LoVo (cell line): ENCODE data around the gene TFB1M.
"Not testable (repeated sequence)": the region's sequence is repeated elsewhere in the genome, so short reads cannot be mapped to it uniquely, and the experiment has no call there.

Source experiments
- DNase-seq: peaks from one replicate; pipeline ENCODE4 v3.0.0-alpha.2; 2016; ENCODE audit warnings: low spot score

The TFB1M gene

DNA sequence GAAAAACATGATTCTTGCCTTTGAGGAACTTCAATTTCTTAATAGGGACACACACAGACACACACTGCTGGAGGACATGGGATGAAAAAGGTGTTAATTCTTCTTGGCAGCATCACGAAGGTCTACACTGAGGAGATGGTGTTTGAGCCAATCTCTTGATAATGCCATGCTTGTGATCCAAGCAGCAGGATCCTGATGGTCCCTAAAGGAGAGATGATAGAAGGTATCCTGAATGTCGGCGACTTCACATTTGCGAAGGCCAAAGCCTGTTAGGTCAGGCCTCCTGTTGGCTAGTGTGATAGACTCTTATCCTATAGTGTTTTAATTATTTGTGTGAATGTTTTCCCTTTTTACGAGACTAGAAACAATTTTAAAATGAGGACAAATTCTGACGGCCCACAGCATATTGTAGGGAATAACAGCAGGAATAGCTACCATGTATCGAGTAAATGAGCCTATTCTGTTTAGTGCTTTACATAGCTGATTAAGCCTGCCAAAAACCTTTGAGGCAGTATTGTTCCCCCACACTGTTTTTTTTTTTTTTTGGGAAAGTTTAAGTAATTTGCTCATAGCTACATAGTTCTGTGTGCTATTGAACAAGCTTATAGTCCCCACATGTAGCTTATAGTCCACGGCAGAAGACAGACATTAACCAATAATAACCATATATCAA lies 15.3 kb upstream of the TFB1M start:
- no peak for DNase-seq

GRCh38 chr6:155328539-155329459 lies 14.5 kb upstream of the TFB1M start:
- no peak for DNase-seq

DNA sequence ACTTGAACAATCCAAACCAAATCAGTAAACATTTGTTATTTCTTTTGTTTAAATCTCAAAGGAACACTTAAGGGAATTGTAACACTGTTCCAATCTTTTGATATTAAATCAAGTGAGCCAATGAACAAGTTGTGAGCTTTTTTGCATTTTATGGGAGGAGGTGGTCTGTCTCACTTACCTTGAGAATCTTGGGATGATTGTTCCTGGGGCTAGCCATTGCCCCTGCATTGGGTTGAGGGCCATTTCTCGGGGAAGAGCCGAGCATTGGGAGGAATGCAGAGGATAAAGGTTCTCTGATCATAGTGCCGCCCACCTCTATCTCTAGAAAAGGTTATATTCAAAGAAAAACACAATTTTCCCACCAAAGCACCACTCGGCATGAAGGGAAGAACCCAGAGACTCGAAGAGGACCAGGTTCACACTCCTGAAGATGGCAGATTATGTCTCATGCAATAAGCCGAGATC lies 13.8 kb upstream of the TFB1M start:
- DNase-seq: no peak

GRCh38 chr6:155327326-155328073 lies 13.2 kb upstream of the TFB1M start:
- peak; percentile 69 for DNase-seq

GRCh38 chr6:155325700-155326516 lies 11.6 kb upstream of the TFB1M start:
- DNase-seq: no peak

- no peak for DNase-seq
These were observed 10.7 kb upstream of the TFB1M start for GRCh38 chr6:155324993-155325392.

DNA sequence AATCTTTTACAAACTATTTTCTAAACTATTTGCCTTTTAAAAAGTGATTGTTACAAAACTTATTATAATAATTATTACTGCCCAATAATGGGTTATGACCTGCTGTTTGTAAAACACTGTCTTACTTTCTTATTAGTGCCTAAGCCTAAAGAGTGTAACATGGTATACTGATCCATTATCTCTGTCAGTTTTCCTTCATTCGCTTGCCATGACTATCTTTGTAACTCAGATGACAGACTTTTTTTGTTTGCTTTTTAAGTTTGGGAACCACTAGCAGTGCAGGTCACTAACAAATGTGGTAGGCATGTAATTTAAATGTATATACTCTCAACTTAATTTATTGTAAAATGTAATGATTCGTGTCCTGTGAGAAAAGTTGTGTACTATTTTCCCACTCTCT lies 9.9 kb upstream of the TFB1M start:
- DNase-seq: no peak

DNA sequence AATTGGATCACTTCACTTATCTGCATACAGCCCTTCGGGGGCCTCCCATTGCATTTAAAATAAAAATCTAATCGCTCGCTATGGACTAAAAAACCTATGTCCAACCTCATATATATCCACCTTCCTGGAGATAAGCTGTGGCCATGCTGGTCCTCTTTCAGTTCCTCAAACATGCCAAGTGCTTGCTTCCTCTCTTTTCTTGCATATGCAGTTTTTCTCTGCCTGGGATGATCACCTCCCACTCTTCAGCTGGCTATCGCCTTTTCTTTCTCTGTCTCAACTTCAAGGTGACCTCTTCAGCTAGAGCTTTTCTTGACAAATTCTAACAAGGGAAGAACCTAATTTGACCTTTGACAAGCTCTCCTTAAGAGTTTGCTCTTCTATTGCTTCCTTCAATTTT lies 5.6 kb upstream of the TFB1M start:
- DNase-seq: no peak

- no peak for DNase-seq
These were observed 2.9 kb upstream of the TFB1M start for GRCh38 chr6:155317186-155317585.

DNA sequence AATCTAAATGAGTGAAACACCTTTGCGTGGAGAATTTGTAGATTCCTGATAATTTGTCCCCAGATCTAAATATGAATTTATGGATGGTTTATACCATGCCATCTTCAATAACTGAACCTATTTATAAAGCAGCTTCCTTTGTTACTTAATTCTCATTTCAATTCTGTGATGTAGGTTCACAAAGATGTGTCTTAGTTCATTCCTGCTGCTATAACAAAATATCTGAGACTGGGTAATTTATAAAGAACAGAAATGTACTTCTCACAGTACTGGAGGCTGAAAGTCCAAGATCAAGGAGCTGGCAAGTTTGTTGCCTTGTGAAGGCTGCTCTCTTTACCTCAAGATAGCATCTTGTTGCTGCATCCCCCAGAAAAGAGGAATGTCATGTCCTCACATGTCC lies 2.1 kb upstream of the TFB1M start:
- no peak for DNase-seq

- no peak for DNase-seq
These were observed 1.2 kb upstream of the TFB1M start for GRCh38 chr6:155315516-155315871.

GRCh38 chr6:155314773-155315515 lies 660 bp upstream of the TFB1M start:
- peak; percentile 78 for DNase-seq

GRCh38 chr6:155313602-155314091 lies 637 bp downstream of the TFB1M start:
- peak; percentile 35 for DNase-seq

DNA sequence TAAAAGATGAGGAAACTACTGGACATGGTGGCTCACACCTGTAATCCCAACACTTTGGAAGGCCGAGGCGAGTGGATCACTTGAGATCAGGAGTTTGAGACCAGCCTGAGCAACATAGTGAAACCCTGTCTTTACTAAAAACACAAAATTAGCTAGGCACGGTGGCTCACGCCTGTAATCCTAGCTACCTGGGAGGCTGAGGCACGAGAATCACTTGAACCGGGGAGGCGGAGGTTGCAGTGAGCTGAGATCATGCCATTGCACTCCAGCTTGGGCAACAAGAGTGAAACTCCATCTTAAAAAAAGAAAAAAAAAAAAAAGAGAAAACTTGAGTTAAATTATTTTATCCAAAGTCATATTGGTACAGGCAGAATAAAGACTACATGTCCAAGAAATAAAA lies 1.3 kb downstream of the TFB1M start:
- DNase-seq: not testable (repeated sequence)

- DNase-seq: no peak
These were observed 2.7 kb downstream of the TFB1M start for GRCh38 chr6:155311583-155311982.

GRCh38 chr6:155311086-155311485 lies 3.2 kb downstream of the TFB1M start:
- DNase-seq: no peak

GRCh38 chr6:155310596-155310995 lies 3.7 kb downstream of the TFB1M start:
- DNase-seq: no peak

- DNase-seq: no peak
These were observed 5.1 kb downstream of the TFB1M start for GRCh38 chr6:155309150-155309549.

- DNase-seq: no peak
These were observed 7.3 kb downstream of the TFB1M start for GRCh38 chr6:155306958-155307357.

DNA sequence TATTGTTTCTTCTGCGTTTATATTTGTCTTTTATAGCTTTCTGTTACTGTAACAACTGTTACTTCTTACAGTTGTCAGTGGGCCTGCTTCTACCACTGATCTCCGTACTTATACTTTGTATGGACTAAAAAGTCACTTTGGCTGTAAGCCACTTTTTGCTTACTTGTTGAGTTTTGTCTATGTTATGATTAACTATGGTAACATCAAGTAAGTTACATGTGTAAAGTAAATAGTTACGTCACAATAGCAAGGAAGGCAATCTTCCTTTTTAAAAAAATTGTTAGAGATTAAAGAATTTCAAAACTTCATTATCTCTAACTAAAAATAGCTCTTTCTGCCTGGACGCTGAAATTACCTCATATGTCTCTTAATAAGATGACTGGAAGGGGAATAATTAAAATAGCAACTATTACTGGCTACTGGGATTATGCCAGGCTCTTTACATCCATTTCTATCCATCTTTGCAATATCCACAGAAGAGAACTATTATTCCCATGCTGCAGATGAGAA lies 10.9 kb downstream of the TFB1M start:
- DNase-seq: no peak

- DNase-seq: no peak
These were observed 12.4 kb downstream of the TFB1M start for GRCh38 chr6:155301867-155302266.
